Fibroblast of skin of right quadriceps (primary cell): ENCODE results near the gene PLCZ1.
A peak's percentile ranks its signal among the peaks of the same experiment; 100 is the strongest.
"Not testable (repeated sequence)": the region's sequence is repeated elsewhere in the genome, so short reads cannot be mapped to it uniquely, and the experiment has no call there.

ENCODE experiments used
- DNase-seq: peaks from one replicate; pipeline ENCODE4 v3.0.0-alpha.2; 2013

The PLCZ1 gene

DNA sequence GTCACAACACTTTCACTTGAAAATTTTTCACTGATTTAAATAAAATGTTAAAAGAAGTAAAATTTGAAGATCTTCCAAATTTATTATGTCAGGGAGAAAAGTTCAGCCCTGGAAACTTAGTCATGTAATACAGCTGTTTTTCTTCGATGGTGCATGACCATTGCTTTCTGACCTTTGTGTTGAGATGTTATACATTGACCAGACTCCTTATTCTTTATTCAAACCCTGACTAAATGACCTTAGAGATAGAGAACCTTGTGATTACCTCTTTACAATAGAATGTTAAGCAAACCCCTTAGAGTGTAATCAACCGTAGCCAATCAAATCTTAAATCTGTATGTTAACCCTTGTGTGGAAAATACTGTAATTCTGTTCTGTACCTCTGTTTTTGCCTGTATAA is 34.5 kb downstream of the PLCZ1 start:
- no peak for DNase-seq

DNA sequence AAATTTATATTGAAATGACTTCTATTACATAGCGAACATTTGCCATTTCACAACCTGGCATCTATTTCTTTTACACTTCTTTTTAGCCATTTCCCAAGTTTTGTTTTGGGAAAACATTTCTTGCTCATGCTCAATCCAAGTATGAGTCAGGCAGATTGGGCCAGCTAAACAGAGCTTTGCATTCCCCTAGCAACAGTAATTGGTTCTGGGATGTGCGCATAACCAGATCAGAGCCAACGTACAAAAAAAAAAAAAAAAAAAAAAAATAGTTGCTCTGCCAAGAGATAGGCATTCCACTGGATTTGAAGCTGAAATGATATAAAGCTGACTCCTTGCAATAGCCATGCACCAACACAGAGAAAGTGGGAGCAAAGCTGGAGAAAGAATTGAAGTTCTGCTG is 37.5 kb downstream of the PLCZ1 start:
- DNase-seq: peak; percentile 79

DNA sequence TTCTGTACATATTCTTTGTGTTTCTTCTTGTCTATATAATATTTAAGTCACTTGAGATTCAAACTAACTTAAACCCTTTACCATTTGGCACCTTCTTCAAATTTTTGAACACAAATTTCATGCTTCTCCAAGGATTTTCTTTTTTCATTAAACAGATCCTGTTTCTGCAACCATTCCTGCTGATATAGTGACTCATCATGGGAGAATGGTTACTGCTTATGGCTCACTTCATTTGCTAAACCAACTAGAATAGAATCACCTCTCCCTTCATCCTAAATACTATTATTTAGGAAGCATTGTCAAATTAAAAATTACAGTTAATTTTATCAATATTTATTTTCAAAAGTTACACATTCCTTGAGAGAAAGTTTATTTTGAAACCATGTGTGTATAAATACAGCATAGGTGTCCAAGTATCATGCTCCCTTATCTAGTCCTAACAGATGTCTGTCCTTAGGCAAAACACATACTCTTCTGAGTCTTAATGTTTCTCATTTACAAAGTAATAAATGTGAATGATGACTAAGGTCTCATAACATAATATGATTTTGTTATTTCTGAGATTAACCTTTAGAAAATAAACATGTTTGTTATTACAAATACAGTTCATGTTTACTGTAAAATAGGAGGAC is 40.7 kb downstream of the PLCZ1 start:
- peak; percentile 64 for DNase-seq

DNA sequence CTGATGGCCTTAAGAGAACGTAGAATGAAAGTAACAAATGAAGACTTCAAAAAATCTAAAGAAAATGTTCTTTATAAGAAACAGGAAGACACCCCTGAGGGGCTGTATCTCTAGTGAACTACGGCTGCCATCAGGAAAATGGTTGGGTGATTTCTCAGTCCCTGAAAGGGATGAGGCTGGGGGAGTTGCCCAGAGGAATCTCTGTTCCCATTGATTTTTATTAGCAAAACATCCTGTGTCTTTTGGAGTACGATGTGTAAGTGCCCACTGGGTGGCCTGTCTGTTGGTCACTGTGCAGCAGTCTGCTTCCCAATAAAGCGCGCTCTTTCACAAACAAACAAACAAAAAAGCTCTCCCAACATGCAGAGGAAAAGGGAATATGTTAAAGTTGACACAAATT is 43.8 kb downstream of the PLCZ1 start:
- DNase-seq: not testable (repeated sequence)

DNA sequence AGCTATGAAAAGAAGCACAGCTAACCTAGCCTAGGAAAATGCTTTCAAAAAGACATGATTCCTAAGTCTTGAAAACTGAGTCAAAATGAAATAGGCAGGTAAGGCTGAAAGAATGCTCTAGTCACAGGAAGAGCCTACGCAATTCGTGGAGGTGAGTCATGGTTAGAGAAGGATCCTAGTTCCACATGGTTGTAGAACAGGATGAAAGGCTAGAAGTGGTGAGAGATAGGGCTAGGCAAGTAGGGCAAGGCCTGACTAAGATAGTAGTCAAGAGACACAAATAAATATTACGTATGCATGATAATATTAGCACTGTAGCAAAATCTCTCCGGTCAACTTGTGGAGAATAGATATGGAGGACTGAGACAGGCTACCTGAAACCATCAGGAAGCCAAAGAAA is 47.2 kb downstream of the PLCZ1 start:
- DNase-seq: peak; percentile 88

DNA sequence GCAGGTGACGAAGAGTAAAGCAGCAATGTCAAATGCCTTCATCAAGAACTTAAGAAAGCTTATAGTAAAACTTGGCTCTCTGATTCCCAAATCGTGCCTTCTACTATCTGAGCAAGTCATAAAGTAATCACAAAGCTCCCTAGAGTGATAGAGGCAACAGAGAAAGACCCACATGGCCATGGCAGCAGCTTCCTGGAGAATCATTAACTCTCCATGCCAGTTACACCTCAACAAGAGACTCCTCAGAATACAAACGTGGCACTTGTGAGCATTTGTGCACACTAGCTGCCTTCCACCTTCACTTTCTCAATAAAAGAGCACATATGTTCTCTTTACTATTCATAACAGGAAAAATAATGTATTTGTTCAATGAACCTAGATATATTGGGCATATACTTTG is 48.0 kb downstream of the PLCZ1 start:
- no peak for DNase-seq

DNA sequence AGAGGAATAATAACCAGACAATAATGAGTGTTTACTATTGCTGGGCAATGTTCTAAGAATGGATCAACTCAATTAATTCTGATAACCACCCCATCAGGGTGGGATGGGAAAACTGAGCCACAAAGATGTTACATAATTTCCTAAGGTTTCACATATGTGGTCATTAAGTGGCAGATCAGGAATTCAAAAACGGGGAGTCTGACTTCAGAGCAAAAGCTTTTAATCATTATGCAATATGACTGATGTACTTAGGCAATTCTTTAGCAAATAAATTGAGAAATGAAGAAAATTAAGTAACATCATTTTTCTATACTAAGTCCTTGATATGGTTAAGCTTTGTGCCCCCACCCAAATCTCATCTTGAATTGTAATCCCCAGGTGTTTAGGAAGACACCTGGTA is 53.4 kb downstream of the PLCZ1 start:
- DNase-seq: peak; percentile 56

DNA sequence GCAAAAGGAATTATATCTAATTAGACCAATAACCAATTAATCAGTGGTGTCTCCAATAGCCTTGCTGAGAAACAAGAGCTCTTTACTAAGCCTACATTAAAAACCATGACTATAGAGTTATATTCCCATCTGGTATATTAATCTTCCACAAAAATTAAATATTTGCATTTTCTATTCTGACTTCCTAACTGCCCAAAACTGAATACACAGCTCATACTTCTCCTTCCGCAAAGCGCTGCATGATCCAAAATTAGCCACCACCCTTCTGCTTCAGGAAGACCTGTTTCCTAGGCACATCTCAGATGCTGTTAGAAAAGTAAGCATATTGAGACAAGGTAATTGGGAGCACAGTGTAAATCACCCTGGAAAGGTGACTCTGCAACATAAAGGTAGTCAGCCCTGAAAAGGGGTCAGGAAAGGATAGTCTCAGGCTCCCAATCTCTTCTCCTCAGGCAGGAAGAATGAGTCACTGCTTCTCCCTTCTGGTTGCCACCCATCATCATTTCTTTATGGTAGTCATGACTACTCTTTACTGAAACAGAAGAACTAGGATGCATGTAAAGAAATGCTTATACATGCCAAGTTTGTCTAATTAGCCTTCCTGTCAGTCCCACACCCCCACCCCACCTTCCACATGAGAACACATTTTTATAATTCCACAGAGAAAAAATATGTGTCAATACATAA is 54.3 kb downstream of the PLCZ1 start:
- DNase-seq: peak; percentile 83

DNA sequence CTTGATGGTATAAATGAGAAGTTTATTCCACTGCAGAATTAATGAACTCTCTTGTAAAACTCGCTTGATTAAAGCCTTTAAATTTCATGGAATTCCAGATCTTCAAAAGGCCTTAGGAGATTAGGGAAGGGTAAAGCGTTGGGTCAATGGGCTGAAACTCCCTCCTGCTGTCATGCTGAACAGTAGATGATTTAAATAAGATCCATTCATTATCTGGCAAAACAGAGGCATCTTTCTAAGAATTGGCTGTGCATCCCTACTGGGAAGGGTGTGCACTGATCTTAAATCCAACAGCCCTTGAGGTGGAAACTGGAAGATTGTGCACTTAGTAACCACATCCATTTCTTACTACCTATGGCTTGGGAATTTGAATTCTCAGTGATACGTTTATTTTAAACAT is 56.0 kb downstream of the PLCZ1 start:
- DNase-seq: no peak

DNA sequence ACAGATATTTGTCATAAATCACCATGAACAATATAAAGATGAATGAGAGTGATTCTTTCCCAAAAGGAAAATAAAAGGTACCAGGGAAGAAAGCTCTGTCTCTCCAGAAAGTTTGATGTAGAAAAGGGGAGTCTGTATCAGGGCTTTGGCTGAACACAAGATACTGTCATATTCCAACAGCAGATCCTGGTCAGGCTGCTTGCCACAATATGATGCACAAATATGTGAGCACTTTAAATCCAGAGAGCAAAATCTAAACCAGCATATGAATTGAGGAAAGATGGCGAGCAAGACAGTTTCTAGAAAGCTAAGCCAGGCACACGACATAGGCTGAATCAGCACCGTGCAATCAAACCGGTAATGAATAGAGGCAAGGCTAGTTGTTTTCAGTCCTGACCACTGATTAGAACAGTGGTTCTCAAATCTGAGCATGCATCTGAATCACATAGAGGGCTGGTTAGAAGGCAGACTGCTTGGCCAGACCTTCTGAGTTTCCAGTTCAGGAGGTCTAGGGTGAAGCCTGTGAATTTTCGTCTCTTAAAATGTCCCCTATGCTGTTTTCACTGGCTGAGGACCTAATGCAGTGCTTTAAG is 60.7 kb downstream of the PLCZ1 start:
- peak; percentile 19 for DNase-seq

DNA sequence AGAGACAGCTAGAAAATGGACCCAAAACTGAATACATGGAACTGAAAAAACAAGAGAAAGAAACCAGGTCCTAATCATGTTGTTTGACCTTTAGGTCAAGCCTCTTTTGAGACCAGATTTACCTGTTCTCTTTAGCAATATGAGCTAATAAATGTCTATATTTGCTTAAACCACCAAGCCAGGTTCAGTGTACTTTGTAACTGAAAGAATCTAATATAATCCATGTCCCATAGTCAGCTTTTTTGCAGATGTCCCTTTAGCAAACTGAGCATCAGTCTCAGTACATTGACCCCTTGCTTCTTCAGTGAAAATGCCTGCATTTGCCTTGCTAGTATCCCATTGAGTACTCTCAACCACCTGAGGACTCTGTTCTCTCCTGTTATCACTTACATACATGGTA is 61.7 kb downstream of the PLCZ1 start:
- no peak for DNase-seq

DNA sequence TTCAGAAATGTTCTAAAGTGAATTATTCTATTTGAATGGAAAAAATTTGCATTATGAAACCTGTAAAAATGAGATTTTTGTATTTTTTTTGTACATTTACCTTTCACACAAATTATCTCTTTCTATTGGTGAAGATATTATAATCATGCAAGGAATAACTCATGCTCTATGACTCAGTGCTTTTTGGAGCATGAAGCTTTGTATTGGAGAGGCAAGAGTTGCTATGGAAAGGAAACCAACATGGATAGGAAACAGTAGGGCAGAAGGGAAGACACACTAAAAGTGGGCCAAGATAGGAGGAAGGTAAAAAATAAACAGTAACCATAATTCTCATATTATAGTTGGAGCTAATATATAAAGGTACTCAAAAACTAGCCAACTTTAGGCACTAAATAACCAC is 79.0 kb downstream of the PLCZ1 start:
- no peak for DNase-seq

DNA sequence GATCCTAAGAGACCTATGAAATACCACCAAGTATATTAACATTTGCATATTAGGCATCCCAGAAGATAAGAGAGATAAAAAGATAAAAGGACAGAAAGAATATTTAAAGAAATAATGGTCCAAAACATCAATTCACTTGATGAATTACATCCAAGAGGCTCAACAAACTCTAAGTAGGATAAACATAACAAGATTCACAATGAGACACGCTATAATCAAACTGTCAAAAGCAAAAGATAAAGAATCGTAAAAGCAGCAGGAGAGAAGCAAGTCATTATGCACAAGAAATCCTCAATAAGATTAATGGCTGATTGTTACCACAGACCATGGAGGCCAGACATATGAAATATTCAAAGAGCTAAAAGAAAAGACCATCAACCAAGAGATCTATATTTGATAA is 79.6 kb downstream of the PLCZ1 start:
- no peak for DNase-seq

DNA sequence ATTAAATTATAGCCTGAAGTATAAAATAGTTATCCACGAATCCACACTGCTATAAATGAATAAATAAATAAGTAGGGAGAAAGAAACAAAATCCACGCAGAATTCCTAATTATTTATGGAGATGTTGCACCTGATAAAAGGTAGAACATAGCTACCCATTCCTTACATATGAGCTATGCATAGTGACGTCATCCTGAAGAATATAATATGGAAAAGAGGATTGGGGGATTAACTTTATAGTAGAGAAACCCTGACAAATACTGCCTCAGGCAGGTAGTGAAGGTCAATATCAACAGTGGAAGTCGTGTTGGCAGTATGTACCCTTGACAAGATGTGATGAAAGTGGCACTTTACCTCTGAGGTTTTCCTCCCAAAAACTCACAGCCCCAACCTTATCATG is 82.5 kb downstream of the PLCZ1 start:
- DNase-seq: no peak

DNA sequence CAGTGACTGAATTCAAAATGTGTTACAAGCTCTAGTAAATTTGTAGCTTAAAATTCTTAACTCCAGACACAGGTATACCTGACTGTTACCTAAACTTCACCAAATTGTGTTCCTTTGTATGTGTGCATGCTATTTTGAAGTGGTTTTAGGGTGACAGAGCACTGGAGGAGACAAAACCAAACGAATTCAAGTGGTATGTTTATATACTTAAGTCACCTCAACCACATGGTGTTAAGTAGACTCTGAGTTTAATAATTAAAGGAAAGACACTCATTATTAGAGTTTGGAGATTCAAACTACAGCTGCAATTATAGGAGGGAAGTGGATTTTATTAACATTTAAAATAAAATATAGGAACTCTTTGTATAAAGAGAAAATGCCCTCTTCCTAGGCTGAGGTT is 84.3 kb downstream of the PLCZ1 start:
- no peak for DNase-seq

DNA sequence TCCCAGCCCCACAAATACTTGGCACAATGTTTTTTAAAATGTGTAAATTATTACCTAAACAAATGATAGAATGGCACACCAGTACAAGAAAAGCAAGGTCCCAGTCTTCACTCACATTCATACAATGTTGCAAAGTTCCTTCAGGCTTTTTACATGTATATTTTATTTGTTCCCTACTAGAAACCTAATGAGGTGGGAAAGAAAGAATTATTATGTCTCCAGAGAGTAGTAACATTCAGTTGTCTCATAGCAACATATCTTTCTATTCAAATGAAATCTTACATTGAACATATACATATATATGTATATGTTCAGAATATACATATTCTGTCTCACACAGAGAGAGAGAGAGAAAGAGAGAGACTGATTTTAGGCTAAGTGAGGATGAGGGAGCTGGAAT is 85.2 kb downstream of the PLCZ1 start:
- DNase-seq: no peak

DNA sequence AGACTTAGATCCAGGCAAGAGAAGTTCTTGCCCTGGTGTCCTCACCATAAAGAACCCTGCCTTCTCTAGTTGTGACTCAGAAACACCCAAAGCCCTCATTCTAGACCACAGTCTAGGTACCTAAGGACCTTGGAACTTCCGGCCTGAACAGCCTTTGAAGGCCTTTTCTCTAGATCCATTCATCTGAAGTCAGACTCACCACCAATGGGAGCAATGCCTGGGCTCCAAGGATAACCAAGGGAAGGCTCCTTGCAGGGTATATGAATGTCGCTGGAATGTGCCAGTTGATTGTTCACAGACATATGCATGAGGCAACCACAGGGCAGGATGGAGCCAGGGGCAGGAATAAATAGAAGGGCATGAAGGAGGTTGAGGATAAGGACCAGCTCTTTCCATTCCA is 86.3 kb downstream of the PLCZ1 start:
- DNase-seq: no peak

DNA sequence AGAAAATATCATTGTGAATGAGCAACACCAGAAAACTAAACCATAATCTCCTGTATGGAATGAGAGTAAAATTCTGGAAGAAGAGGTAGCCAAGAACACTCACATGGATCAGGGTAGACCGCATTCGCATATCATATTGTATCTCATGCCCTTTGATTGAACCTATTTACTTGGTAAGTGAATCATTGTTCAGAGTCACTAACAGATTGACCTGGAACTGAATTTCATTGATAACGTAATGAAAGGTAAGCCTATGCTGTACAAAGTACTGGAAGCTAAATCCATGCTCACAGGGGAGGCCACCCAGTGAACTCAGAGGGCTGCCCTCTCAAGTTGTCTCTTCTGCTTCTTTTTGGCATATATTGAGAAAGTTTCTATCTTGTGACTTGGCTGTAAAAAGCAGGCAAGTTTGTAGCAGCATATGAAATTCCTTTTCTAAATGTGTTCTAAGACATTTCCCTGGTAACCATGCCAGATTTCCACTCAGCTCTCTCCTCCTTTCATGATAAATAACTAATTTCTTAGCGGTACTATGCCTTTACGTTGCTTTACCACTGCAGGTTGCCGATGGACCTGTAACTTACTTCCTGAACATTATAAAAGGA is 91.4 kb downstream of the PLCZ1 start:
- DNase-seq: no peak

DNA sequence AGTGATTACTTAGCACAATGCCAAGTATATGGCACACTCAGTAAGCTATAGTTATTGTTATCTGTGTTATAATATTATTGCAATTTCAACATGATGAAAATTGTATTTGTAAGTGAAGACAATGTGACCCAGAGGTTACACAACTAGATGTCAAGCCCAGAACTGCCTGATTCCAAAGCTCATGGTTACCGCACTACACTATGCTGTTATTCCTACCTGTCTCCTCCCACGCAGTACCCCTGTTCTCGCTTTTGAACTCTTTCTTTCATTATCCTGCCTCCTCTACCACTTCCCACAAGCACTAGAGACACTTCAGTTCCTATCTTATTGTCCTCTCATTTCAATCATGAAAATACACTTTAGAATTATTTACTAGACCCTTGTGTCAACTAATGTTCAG is 93.2 kb downstream of the PLCZ1 start:
- DNase-seq: no peak

DNA sequence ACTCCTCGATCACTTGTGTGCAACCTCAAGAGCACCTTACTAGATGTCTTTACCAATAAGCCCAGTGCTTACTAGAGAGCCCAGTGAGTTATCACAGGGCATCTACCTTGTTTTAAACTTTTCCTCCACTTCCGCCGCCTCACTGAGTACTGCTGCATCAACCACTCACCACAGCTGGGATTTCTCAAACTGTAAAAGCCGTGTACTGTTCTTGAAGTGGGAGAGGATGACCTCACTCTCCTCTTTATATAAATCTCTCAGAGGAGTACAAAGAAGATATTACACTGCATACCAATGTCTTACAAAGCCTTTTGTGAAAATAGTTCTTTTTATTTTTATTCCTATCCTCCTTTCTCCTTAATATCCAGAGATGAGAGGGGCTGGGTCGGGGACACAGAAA is 94.1 kb downstream of the PLCZ1 start:
- peak; percentile 43 for DNase-seq

DNA sequence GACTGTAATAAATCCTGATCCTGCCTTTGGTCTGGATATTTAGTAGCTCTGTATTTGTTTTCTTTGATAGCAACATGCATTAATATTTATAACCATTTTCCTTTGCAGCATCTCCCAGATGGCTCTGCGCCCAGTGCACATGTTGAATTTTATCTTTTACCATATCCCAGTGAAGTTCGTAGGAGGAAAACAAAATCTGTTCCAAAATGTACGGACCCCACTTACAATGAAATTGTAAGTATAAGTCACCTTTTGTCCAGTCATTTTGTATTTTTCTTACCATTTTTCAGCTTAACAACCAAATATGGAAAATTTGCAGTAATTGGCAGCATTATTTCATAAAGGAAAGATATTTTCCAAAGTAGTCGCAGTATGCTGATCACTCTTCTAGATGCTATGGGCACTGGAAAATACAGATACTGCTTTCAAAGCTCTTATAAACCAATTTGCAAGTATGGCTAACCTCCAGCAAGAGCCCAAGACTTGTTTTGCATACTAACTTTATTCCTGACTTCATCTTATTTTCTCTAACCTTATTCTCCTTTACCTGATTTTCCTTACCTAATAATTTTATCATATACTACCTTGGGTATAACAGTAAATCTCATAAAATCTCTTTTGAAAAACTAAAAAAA is 97.4 kb downstream of the PLCZ1 start:
- DNase-seq: no peak

DNA sequence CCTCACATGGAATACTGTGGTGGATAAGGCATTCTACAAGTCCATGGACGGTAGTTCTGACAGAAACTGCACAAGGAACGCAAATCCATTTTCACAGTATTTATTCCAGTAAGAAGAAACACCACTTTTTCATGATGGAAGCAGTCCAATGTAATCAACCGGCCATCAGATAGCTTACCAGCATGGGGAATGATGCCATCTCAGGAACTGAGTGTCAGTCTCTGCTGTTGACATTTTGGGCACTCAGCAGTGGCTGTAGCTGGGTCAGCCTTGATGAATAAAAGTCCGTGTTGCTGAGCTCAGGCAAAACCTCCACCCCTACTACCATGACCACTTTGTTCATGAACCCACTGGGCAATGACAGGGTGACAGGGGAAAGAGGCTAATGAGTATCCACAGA is 103.4 kb downstream of the PLCZ1 start:
- DNase-seq: no peak
